ENCODE results near the gene SLC16A5.
"Not testable (repeated sequence)": the region's sequence is repeated elsewhere in the genome, so short reads cannot be mapped to it uniquely, and the experiment has no call there.

Gene SLC16A5

DNA sequence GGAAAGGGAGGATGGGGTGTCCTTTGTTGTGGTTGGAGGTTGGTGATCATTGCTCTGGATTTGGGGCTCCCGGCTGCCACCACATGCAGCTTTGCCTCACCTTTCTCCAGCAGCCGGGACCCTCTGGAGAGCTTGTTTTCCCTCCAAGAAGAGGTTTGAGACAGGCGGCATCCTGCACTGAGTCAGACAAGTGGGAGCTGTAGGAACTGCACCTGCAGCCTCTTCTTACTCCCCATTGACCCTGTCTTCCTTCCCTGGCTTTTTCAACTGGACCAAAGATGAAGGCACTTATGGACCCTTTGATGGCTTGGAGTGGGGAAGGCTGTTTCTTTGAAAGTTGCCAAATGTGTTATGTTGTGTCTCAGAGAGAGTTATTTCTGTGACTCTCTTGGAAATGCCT, 24.1 kb upstream of the SLC16A5 start:
- Histone ChIP-seq H3K27ac (ENCODE audit: low read depth in 2 of 2, low read length in 2 of 2) (no peak overlapping the region), H3K36me3 (ENCODE audit: control insufficient read depth in 2 of 2, insufficient read depth in 2 of 2, low read length in 2 of 2) (peaks cover 28 to 41% of the 10 kb centered on the region in 2 donors), H3K9ac (ENCODE audit: low read depth in 1 of 2, low read length in 2 of 2) (no peak overlapping the region), H3K4me3 (ENCODE audit: low read length in 2 of 2) (no peak overlapping the region), H3K9me3 (ENCODE audit: control insufficient read depth in 2 of 2, low read length in 2 of 2) (no peaks in the 10 kb centered on the region), H3K27me3 (ENCODE audit: control insufficient read depth in 2 of 2, insufficient read depth in 2 of 2, low read length in 2 of 2) (no peaks in the 10 kb centered on the region), H3K4me1 (ENCODE audit: control insufficient read depth in 2 of 2, insufficient read depth in 2 of 2, low read length in 2 of 2) (peaks cover 0 to 3% of the 10 kb centered on the region in 2 donors)

DNA sequence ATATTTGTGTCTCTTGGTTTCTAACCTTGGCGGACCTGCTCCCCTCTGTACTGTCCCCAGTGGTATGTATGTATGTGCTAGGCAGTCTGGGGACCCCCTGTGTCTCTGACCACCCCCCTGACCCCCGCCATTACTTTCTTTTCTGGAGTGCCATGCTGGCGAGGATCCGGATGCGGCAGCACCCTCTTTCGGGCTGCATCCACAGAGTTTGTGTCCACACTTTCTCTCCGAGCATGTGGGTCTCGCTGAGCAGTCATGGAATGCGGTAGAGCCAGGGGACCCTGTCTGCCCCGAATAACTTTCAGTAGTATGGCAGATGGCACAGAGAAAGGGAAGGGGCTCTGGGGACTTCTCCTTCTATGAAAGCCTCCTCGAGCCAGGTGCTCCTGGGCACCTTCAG, 23.7 kb upstream of the SLC16A5 start:
- H3K4me3 ChIP-seq (ENCODE audit: low read length in 2 of 2): no peak overlapping the region
- H3K9ac ChIP-seq (ENCODE audit: low read depth in 1 of 2, low read length in 2 of 2): no peak overlapping the region
- peaks cover 28 to 41% of the 10 kb centered on the region in 2 donors for H3K36me3 ChIP-seq (ENCODE audit: control insufficient read depth in 2 of 2, insufficient read depth in 2 of 2, low read length in 2 of 2)
- peaks cover 0 to 3% of the 10 kb centered on the region in 2 donors for H3K4me1 ChIP-seq (ENCODE audit: control insufficient read depth in 2 of 2, insufficient read depth in 2 of 2, low read length in 2 of 2)
- no peaks in the 10 kb centered on the region for H3K27me3 ChIP-seq (ENCODE audit: control insufficient read depth in 2 of 2, insufficient read depth in 2 of 2, low read length in 2 of 2)
- H3K27ac ChIP-seq (ENCODE audit: low read depth in 2 of 2, low read length in 2 of 2): no peak overlapping the region
- H3K9me3 ChIP-seq (ENCODE audit: control insufficient read depth in 2 of 2, low read length in 2 of 2): no peaks in the 10 kb centered on the region

DNA sequence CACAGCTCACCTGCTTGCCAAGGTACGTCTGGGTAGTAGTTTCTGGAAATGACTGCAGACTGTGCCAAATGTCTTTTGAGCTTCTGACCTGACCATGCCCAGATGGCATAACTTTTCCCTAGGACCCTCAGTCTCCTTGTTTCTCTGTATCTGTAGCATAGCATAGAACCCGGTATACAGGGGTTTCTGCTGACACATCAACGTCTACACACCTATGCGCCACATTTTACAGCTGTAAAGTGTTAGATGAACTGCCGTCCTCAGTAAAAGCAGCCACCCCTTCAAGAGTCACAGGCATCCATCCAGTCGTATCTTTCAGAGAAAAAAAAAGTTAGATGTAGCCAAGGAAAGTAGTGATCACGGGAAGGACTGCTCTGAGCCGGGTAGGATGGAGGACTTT, 23.3 kb upstream of the SLC16A5 start:
- Histone ChIP-seq H3K4me1 (ENCODE audit: control insufficient read depth in 2 of 2, insufficient read depth in 2 of 2, low read length in 2 of 2) (peaks cover 0 to 2% of the 10 kb centered on the region in 2 donors), H3K36me3 (ENCODE audit: control insufficient read depth in 2 of 2, insufficient read depth in 2 of 2, low read length in 2 of 2) (peaks cover 25 to 40% of the 10 kb centered on the region in 2 donors), H3K4me3 (ENCODE audit: low read length in 2 of 2) (no peak overlapping the region)

DNA sequence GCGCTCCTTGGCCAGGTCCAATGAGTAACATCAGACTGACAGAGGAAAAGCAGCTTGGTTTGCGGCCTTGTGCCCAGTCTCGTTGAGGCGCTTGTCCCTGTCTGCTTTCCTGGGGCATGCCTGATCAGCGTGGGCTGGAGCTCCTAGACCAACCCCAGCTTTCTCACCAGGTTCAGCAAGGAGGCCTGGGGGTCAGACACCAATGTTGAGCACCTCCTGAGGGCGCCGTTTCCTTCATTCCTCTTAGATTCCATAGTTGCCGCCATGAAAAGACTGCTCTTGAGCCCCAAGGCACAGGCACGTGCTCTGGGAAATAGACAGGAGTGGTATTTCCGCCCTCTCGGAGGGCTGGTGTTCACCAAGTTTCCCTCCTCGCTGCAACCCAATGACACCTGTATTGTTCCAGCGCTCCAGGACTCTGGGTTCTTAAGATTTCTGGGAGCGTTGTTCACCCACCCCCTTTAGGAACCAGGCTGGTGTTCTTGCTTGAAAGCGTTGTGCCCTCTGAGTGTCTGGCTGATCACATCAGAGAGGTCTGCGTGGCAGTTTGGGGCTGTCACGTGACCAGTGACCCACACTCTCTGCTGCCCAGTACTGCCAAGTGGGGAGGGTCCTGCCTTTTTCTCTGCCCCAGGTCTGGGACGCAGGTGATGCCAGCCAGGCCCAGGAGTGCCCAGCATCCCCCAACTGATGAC, 22.7 kb upstream of the SLC16A5 start:
- Histone ChIP-seq H3K27me3 (ENCODE audit: control insufficient read depth in 2 of 2, insufficient read depth in 2 of 2, low read length in 2 of 2) (no peaks in the 10 kb centered on the region), H3K36me3 (ENCODE audit: control insufficient read depth in 2 of 2, insufficient read depth in 2 of 2, low read length in 2 of 2) (peaks cover 22 to 38% of the 10 kb centered on the region in 2 donors), H3K27ac (ENCODE audit: low read depth in 2 of 2, low read length in 2 of 2) (no peak overlapping the region), H3K4me3 (ENCODE audit: low read length in 2 of 2) (no peak overlapping the region), H3K4me1 (ENCODE audit: control insufficient read depth in 2 of 2, insufficient read depth in 2 of 2, low read length in 2 of 2) (no peaks in the 10 kb centered on the region), H3K9ac (ENCODE audit: low read depth in 1 of 2, low read length in 2 of 2) (no peak overlapping the region), H3K9me3 (ENCODE audit: control insufficient read depth in 2 of 2, low read length in 2 of 2) (no peaks in the 10 kb centered on the region)

More for the DNA sequence above, 23.3 kb upstream of the SLC16A5 start:
- H3K9me3 ChIP-seq (ENCODE audit: control insufficient read depth in 2 of 2, low read length in 2 of 2): no peaks in the 10 kb centered on the region
- no peak overlapping the region for H3K9ac ChIP-seq (ENCODE audit: low read depth in 1 of 2, low read length in 2 of 2)
- no peaks in the 10 kb centered on the region for H3K27me3 ChIP-seq (ENCODE audit: control insufficient read depth in 2 of 2, insufficient read depth in 2 of 2, low read length in 2 of 2)
- H3K27ac ChIP-seq (ENCODE audit: low read depth in 2 of 2, low read length in 2 of 2): no peak overlapping the region

DNA sequence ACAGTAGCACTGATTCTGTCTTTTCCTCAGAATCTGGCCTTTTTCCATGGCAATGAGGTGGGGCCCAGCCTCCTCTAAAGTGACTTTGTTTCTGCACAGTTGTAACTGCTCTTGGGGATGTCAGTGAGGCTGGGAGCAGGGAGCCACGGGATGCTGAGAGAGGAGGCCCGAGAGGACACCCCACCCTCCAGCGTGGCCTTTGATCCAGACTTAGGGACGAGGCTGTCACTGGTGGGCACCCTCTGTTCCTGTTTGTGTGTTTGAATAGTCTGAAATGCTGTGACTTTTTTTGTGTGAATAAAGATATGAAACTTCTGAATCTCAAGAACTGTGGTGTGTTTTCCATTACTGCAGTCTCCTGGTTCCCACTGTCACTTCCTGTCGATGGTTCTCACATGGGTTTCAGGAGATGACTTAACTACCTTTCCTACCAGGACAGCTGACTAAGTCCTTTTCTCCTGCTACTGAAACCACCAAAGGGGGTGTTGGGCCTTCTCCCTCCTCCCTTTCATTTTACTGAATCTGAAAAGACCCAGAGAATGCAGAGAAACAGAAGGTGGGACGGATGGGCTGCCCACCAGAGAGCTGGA, 22.1 kb upstream of the SLC16A5 start:
- Histone ChIP-seq H3K9ac (ENCODE audit: low read depth in 1 of 2, low read length in 2 of 2) (no peak overlapping the region), H3K4me3 (ENCODE audit: low read length in 2 of 2) (no peak overlapping the region), H3K4me1 (ENCODE audit: control insufficient read depth in 2 of 2, insufficient read depth in 2 of 2, low read length in 2 of 2) (no peaks in the 10 kb centered on the region), H3K9me3 (ENCODE audit: control insufficient read depth in 2 of 2, low read length in 2 of 2) (no peaks in the 10 kb centered on the region), H3K27me3 (ENCODE audit: control insufficient read depth in 2 of 2, insufficient read depth in 2 of 2, low read length in 2 of 2) (no peaks in the 10 kb centered on the region), H3K36me3 (ENCODE audit: control insufficient read depth in 2 of 2, insufficient read depth in 2 of 2, low read length in 2 of 2) (peaks cover 20 to 36% of the 10 kb centered on the region in 2 donors), H3K27ac (ENCODE audit: low read depth in 2 of 2, low read length in 2 of 2) (no peak overlapping the region)

DNA sequence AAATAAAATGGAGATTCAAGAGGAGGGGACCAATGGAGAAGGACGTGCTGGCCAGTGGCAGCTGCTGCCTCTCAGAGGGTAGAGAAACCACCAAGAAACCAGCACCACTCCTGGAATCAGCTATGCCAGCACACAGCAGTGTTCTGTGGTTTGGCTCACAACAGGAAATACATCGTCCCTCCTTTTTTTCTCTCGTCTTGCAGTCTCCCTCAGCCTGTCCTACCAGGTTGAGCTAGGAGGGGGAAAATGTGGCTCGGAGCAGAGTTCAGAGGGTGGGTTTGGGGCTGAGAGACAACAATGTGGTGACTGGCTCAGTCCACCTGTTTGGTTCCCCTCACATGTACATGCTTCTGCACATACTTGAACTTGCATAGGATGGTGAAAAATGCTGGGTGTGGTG, 19.9 kb upstream of the SLC16A5 start:
- H3K4me3 ChIP-seq (ENCODE audit: low read length in 2 of 2): no peak overlapping the region
- H3K4me1 ChIP-seq (ENCODE audit: control insufficient read depth in 2 of 2, insufficient read depth in 2 of 2, low read length in 2 of 2): no peaks in the 10 kb centered on the region
- H3K36me3 ChIP-seq (ENCODE audit: control insufficient read depth in 2 of 2, insufficient read depth in 2 of 2, low read length in 2 of 2): peaks cover 11 to 20% of the 10 kb centered on the region in 2 donors
- H3K27me3 ChIP-seq (ENCODE audit: control insufficient read depth in 2 of 2, insufficient read depth in 2 of 2, low read length in 2 of 2): no peaks in the 10 kb centered on the region
- H3K9me3 ChIP-seq (ENCODE audit: control insufficient read depth in 2 of 2, low read length in 2 of 2): no peaks in the 10 kb centered on the region
- no peak overlapping the region for H3K9ac ChIP-seq (ENCODE audit: low read depth in 1 of 2, low read length in 2 of 2)
- no peak overlapping the region for H3K27ac ChIP-seq (ENCODE audit: low read depth in 2 of 2, low read length in 2 of 2)

DNA sequence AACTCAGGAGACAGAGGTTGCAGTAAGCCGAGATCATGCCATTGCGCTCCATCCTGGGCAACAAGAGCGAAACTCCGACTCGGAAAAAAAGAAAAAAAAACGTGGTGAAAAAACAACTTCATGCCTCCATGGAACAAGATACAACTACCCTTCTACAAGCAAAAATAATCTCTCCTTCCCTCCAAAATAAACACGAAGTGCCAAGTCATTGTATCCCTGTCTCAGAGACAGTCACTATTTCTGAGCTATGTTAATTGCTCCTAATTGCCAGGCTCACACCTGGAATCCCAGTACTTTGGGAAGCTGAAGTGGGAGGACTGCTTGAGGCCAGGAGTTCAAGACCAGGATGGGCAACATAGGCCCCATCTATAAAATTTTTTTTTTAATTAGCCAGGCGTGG, 19.0 kb upstream of the SLC16A5 start:
- peaks cover 3 to 12% of the 10 kb centered on the region in 2 donors for H3K36me3 ChIP-seq (ENCODE audit: control insufficient read depth in 2 of 2, insufficient read depth in 2 of 2, low read length in 2 of 2)
- no peak overlapping the region for H3K27ac ChIP-seq (ENCODE audit: low read depth in 2 of 2, low read length in 2 of 2)
- H3K9me3 ChIP-seq (ENCODE audit: control insufficient read depth in 2 of 2, low read length in 2 of 2): no peaks in the 10 kb centered on the region
- no peak overlapping the region for H3K9ac ChIP-seq (ENCODE audit: low read depth in 1 of 2, low read length in 2 of 2)
- no peaks in the 10 kb centered on the region for H3K27me3 ChIP-seq (ENCODE audit: control insufficient read depth in 2 of 2, insufficient read depth in 2 of 2, low read length in 2 of 2)
- H3K4me3 ChIP-seq (ENCODE audit: low read length in 2 of 2): no peak overlapping the region
- H3K4me1 ChIP-seq (ENCODE audit: control insufficient read depth in 2 of 2, insufficient read depth in 2 of 2, low read length in 2 of 2): peaks cover under 1 to 1% of the 10 kb centered on the region in 2 donors

DNA sequence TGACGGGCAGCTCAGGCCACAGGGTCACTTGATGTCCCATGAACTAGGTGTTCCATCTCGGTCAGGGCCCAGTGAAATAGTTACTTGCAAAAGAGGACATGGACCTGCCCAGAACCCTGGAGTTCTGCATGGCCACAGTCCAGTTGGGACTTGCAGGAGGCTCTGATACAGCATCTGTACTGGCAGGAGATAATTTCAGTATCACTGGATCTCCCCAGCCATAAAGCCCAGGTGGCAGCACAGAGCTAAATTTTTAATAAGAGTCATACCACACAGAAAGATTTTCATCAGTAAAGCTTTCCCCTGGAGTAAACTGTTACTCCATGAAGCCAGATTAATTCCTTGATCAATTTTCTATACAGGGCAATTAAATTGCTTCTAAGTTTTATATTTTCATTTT, 18.0 kb upstream of the SLC16A5 start:
- Histone ChIP-seq H3K4me1 (ENCODE audit: control insufficient read depth in 2 of 2, insufficient read depth in 2 of 2, low read length in 2 of 2) (peaks cover 5 to 8% of the 10 kb centered on the region in 2 donors), H3K4me3 (ENCODE audit: low read length in 2 of 2) (no peak overlapping the region)

DNA sequence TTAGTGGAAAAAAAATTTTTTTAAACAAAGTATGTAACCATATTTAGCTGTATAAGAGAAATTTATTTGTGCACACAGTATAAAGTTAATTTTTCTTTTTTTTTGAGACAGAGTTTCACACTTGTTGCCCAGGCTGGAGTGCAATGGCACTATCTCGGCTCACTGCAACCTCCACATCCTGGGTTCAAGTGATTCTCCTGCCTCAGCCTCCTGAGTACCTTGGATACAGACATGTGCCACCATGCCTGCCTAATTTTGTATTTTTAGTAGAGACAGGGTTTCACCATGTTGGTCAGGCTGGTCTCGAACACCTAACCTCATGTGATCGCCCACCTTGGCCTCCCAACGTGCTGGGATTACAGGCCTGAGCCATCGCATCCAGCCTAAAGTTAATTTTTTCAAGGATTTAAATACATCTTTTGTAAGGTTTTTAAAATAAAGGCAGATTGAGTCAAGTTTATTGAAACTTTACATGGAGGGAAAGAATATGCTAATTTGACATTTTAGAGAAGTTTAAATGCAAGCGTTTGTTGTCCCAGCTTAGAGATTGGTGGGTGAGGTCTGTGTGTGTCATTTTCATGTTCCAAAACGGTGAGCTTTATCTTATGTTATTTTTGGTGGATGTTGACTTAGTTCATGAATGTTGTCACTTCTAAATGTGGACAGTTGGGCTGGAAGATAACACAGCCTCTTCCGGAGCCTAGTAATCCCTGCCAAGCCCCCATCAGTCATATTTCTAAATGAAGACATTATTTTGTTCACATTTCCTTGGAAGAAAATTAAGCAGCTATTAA, 16.1 kb upstream of the SLC16A5 start:
- H3K9me3 ChIP-seq (ENCODE audit: control insufficient read depth in 2 of 2, low read length in 2 of 2); H3K27me3 ChIP-seq (ENCODE audit: control insufficient read depth in 2 of 2, insufficient read depth in 2 of 2, low read length in 2 of 2); H3K27ac ChIP-seq (ENCODE audit: low read depth in 2 of 2, low read length in 2 of 2); H3K9ac ChIP-seq (ENCODE audit: low read depth in 1 of 2, low read length in 2 of 2); H3K4me3 ChIP-seq (ENCODE audit: low read length in 2 of 2); H3K36me3 ChIP-seq (ENCODE audit: control insufficient read depth in 2 of 2, insufficient read depth in 2 of 2, low read length in 2 of 2); H3K4me1 ChIP-seq (ENCODE audit: control insufficient read depth in 2 of 2, insufficient read depth in 2 of 2, low read length in 2 of 2): not testable (repeated sequence)

More for the DNA sequence above, 18.0 kb upstream of the SLC16A5 start:
- H3K9ac ChIP-seq (ENCODE audit: low read depth in 1 of 2, low read length in 2 of 2): no peak overlapping the region
- H3K27me3 ChIP-seq (ENCODE audit: control insufficient read depth in 2 of 2, insufficient read depth in 2 of 2, low read length in 2 of 2): no peaks in the 10 kb centered on the region
- H3K27ac ChIP-seq (ENCODE audit: low read depth in 2 of 2, low read length in 2 of 2): no peak overlapping the region
- peaks cover 0 to 2% of the 10 kb centered on the region in 2 donors for H3K36me3 ChIP-seq (ENCODE audit: control insufficient read depth in 2 of 2, insufficient read depth in 2 of 2, low read length in 2 of 2)
- no peaks in the 10 kb centered on the region for H3K9me3 ChIP-seq (ENCODE audit: control insufficient read depth in 2 of 2, low read length in 2 of 2)

DNA sequence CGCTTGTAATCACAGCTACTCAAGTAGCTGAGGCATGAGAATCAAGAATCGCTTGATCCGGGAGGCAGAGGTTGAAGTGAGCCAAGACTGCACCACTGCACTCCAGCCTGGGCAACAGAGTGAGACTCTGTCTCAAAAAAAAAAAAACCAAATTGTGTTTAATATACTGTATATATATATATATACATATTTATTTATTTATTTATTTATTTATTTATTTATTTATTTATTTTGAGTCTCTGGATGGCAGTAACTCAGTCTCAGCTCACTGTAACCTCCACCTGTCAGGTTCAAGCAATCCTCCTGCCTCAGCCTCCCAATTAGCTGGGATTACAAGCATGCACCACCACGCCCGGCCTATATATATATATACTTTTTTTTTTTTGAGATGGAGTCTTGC, 14.8 kb upstream of the SLC16A5 start:
- peaks cover 17 to 18% of the 10 kb centered on the region in 2 donors for H3K4me1 ChIP-seq (ENCODE audit: control insufficient read depth in 2 of 2, insufficient read depth in 2 of 2, low read length in 2 of 2)
- H3K9me3 ChIP-seq (ENCODE audit: control insufficient read depth in 2 of 2, low read length in 2 of 2); H3K4me3 ChIP-seq (ENCODE audit: low read length in 2 of 2); H3K27me3 ChIP-seq (ENCODE audit: control insufficient read depth in 2 of 2, insufficient read depth in 2 of 2, low read length in 2 of 2); H3K9ac ChIP-seq (ENCODE audit: low read depth in 1 of 2, low read length in 2 of 2); H3K27ac ChIP-seq (ENCODE audit: low read depth in 2 of 2, low read length in 2 of 2); H3K36me3 ChIP-seq (ENCODE audit: control insufficient read depth in 2 of 2, insufficient read depth in 2 of 2, low read length in 2 of 2): not testable (repeated sequence)

Measured in mucosa of rectum (tissue), 2 donors.